ENCODE results near the gene C1orf159. TPM values are rescaled to one million over a fixed set of nuclear protein-coding genes. Genes with fewer than 3 reads are reported as not detected.

The C1orf159 gene
- total RNA-seq, 2 donors from 2014 or later, result 23.1 to 29.5 TPM

DNA sequence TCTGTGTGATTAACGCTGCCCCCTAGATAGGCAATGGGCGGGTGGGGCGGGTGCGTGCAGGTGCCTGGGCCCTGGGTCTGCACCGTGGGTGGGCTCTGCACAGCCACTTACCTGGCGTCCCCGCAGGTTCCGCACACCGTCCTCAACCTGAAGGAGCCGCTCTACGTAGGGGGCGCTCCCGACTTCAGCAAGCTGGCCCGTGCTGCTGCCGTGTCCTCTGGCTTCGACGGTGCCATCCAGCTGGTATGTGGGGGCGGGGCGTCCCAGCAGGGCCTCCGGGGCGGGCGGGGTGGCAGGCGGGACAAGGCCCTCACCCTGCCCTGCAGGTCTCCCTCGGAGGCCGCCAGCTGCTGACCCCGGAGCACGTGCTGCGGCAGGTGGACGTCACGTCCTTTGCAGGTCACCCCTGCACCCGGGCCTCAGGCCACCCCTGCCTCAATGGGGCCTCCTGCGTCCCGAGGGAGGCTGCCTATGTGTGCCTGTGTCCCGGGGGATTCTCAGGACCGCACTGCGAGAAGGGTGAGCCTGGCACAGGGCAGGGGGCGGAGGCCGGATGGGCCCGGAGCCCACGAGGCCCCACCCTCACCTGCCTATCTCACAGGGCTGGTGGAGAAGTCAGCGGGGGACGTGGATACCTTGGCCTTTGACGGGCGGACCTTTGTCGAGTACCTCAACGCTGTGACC, 64.6 kb downstream of the C1orf159 start:
- Mint-ChIP-seq H3K27ac (no peak overlapping the region), H3K36me3 (ENCODE audit: low read depth) (peaks cover 41% of the 10 kb centered on the region), H3K4me3 (no peak overlapping the region), H3K27me3 (ENCODE audit: insufficient read depth) (peaks cover 3% of the 10 kb centered on the region), H3K9me3 (no peaks in the 10 kb centered on the region), H3K4me1 (no peaks in the 10 kb centered on the region)
- Histone ChIP-seq H3K9me3 (ENCODE audit: control insufficient read depth, low read length) (no peaks in the 10 kb centered on the region), H3K9ac (ENCODE audit: extremely low read depth, low read length, poor library complexity, severe bottlenecking) (no peak overlapping the region), H3K27me3 (ENCODE audit: control insufficient read depth, insufficient read depth, low read length, poor library complexity, severe bottlenecking) (no peaks in the 10 kb centered on the region), H3K4me1 (ENCODE audit: control insufficient read depth, insufficient read depth, low read length) (no peaks in the 10 kb centered on the region), H3K36me3 (ENCODE audit: control insufficient read depth, insufficient read depth, low read length) (peaks cover 36% of the 10 kb centered on the region), H3K4me3 (ENCODE audit: low read length) (no peak overlapping the region), H3K27ac (ENCODE audit: low read depth, low read length) (no peak overlapping the region)
- TF ChIP-seq, protein P1, sequence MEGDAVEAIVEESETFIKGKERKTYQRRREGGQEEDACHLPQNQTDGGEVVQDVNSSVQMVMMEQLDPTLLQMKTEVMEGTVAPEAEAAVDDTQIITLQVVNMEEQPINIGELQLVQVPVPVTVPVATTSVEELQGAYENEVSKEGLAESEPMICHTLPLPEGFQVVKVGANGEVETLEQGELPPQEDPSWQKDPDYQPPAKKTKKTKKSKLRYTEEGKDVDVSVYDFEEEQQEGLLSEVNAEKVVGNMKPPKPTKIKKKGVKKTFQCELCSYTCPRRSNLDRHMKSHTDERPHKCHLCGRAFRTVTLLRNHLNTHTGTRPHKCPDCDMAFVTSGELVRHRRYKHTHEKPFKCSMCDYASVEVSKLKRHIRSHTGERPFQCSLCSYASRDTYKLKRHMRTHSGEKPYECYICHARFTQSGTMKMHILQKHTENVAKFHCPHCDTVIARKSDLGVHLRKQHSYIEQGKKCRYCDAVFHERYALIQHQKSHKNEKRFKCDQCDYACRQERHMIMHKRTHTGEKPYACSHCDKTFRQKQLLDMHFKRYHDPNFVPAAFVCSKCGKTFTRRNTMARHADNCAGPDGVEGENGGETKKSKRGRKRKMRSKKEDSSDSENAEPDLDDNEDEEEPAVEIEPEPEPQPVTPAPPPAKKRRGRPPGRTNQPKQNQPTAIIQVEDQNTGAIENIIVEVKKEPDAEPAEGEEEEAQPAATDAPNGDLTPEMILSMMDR (conservative IDR thresholded peaks at IDR 0.05), result no peak
- 93 to 97% methylated on average over 40 to 46 of the region's 46 CpGs for WGBS, 2 experiments (ENCODE audit: insufficient coverage in 1 of 2, insufficient read length in 1 of 2)
- peak; percentile 72 for DNase-seq

DNA sequence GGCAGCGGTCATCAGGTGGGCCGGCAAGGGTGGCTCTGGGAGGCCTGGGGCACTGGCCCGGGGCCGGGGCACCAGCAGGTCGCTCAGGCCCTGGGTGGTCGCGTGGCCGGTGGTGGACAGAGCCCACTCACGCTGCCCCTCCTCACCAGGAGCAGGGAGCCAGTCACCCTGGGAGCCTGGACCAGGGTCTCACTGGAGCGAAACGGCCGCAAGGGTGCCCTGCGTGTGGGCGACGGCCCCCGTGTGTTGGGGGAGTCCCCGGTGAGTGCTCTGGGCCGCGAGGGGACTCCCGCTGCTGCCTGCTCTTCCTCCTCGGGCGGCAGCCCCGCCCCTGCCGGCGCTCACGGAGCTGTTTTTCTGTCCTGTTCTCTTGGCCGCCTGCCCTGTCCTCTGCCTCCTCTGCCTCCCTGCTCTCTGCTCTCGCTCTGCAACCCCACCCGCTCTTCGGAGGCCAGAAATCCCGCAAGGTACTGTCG, 65.3 kb downstream of the C1orf159 start:
- Histone ChIP-seq H3K4me3 (ENCODE audit: low read length) (no peak overlapping the region), H3K9me3 (ENCODE audit: control insufficient read depth, low read length) (no peaks in the 10 kb centered on the region), H3K27me3 (ENCODE audit: control insufficient read depth, insufficient read depth, low read length, poor library complexity, severe bottlenecking) (no peaks in the 10 kb centered on the region), H3K36me3 (ENCODE audit: control insufficient read depth, insufficient read depth, low read length) (peaks cover 37% of the 10 kb centered on the region), H3K27ac (ENCODE audit: low read depth, low read length) (no peak overlapping the region), H3K9ac (ENCODE audit: extremely low read depth, low read length, poor library complexity, severe bottlenecking) (no peak overlapping the region), H3K4me1 (ENCODE audit: control insufficient read depth, insufficient read depth, low read length) (no peaks in the 10 kb centered on the region)
- Mint-ChIP-seq H3K9me3 (no peaks in the 10 kb centered on the region), H3K27me3 (ENCODE audit: insufficient read depth) (no peaks in the 10 kb centered on the region), H3K4me3 (no peak overlapping the region), H3K27ac (no peak overlapping the region), H3K36me3 (ENCODE audit: low read depth) (peaks cover 44% of the 10 kb centered on the region), H3K4me1 (no peaks in the 10 kb centered on the region)
- TF ChIP-seq, protein P1 (conservative IDR thresholded peaks at IDR 0.05), result no peak
- no peak for DNase-seq
- 96% methylated on average over 26 to 32 of the region's 32 CpGs for WGBS, 2 experiments (ENCODE audit: insufficient coverage in 1 of 2, insufficient read length in 1 of 2)

DNA sequence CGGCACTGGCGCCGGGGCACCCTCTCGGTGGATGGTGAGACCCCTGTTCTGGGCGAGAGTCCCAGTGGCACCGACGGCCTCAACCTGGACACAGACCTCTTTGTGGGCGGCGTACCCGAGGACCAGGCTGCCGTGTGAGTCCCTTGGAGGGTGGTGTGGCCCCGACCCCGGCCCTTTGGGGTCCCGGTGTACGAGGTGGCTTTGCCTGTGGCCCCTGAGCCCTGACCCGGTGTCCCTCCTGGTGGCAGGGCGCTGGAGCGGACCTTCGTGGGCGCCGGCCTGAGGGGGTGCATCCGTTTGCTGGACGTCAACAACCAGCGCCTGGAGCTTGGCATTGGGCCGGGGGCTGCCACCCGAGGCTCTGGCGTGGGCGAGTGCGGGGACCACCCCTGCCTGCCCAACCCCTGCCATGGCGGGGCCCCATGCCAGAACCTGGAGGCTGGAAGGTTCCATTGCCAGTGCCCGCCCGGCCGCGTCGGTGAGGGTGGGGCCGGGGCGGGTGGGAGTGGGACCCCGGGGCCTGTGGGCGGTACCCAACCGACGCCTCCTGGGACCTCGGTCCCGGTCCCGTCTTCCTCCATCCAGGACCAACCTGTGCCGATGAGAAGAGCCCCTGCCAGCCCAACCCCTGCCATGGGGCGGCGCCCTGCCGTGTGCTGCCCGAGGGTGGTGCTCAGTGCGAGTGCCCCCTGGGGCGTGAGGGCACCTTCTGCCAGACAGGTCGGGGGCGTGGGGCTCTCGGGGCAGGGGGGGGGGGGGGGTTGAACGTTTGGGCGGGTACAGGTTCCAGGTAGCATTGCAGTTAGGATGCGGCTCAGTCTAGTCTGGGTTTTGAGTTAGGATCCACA, 66.3 kb downstream of the C1orf159 start:
- TF ChIP-seq, protein P1 (conservative IDR thresholded peaks at IDR 0.05), result no peak
- peaks cover 44% of the 10 kb centered on the region for H3K36me3 ChIP-seq (ENCODE audit: control insufficient read depth, insufficient read depth, low read length)

More for the DNA sequence above, 66.3 kb downstream of the C1orf159 start:
- 94 to 98% methylated on average over 29 to 57 of the region's 57 CpGs for WGBS, 2 experiments (ENCODE audit: insufficient coverage in 1 of 2, insufficient read length in 1 of 2)
- Mint-ChIP-seq H3K4me1 (no peaks in the 10 kb centered on the region), H3K27ac (no peak overlapping the region), H3K9me3 (no peaks in the 10 kb centered on the region), H3K4me3 (no peak overlapping the region), H3K27me3 (ENCODE audit: insufficient read depth) (no peaks in the 10 kb centered on the region), H3K36me3 (ENCODE audit: low read depth) (peaks cover 42% of the 10 kb centered on the region)
- no peak for DNase-seq
- no peaks in the 10 kb centered on the region for H3K9me3 ChIP-seq (ENCODE audit: control insufficient read depth, low read length)
- no peaks in the 10 kb centered on the region for H3K4me1 ChIP-seq (ENCODE audit: control insufficient read depth, insufficient read depth, low read length)
- H3K4me3 ChIP-seq (ENCODE audit: low read length), result no peak overlapping the region
- H3K27me3 ChIP-seq (ENCODE audit: control insufficient read depth, insufficient read depth, low read length, poor library complexity, severe bottlenecking), result no peaks in the 10 kb centered on the region
- H3K27ac ChIP-seq (ENCODE audit: low read depth, low read length), result no peak overlapping the region
- H3K9ac ChIP-seq (ENCODE audit: extremely low read depth, low read length, poor library complexity, severe bottlenecking), result no peak overlapping the region
